Lower leg skin (tissue), 3 donors: ENCODE data around the gene KCNMA1.

Experiments used
- CTCF ChIP-seq, 3 donors: fragments of 450-650 bp; IDR thresholded peaks; one replicate each; pipeline ENCODE4 v1.5.1; 2016; ENCODE audit warnings: antibody characterized with exemption in 3 of 3, mild to moderate bottlenecking in 3 of 3, moderate library complexity in 2 of 3
- POLR2A ChIP-seq, 2 donors: fragments of 450-650 bp; IDR thresholded peaks; one replicate each; pipeline ENCODE4 v1.6.1; 2016 to 2017; ENCODE audit warnings: antibody characterized with exemption in 2 of 2, mild to moderate bottlenecking in 1 of 2, moderate library complexity in 1 of 2

GRCh38 chr10:77586719-77587415, 50.7 kb downstream of the KCNMA1 start:
- TF ChIP-seq CTCF (IDR thresholded peaks at IDR 0.05) (no peak), POLR2A (IDR thresholded peaks at IDR 0.05) (no peak)
